PC-9 (cell line): ENCODE data around the gene DNAJA4. TPM values are rescaled to one million over a fixed set of nuclear protein-coding genes. Genes with fewer than 3 reads are reported as not detected.

Experiments used
- BruUV-seq: library from RNA; stranded (reverse); fragments of 400-500 nt; replicated peaks from 2 replicates; lab custom pipeline; 2021; lab: Mats Ljungman, UMichigan
- CTCF ChIA-PET: fragments of 300-600 bp; sonication (Branson Sonifier 250); formaldehyde crosslinking; loops from one replicate; lab custom pipeline; 2022; ENCODE audit warnings: antibody characterized with exemption; lab: Charles Lee
- POLR2A ChIA-PET: fragments of 300-600 bp; sonication (Branson Sonifier 250); formaldehyde crosslinking; loops from one replicate; lab custom pipeline; 2022; ENCODE audit warnings: antibody characterized with exemption; ENCODE audit not compliant: unreplicated experiment; lab: Charles Lee
- DNase-seq, 2 experiments: peaks; one replicate each; pipeline versions ENCODE4 v3.0.0 to v3.0.0-alpha.2; 2015 to 2022; ENCODE audit warnings: mixed read lengths in 1 of 2
- H2AFZ ChIP-seq: fragments of 200-600 bp; sonication (generic); 2 replicates; pipeline ENCODE4 v1.8.1; 2017; ENCODE audit warnings: antibody characterized with exemption
- H3F3A ChIP-seq: fragments of 200-600 bp; sonication (generic); 2 replicates; pipeline ENCODE4 v1.8.1; 2017; ENCODE audit warnings: antibody characterized with exemption, mild to moderate bottlenecking, low read depth; ENCODE audit not compliant: insufficient read depth
- H3K27ac ChIP-seq: fragments of 200-600 bp; sonication (generic); 2 replicates; pipeline ENCODE4 v1.6.1; 2016; ENCODE audit warnings: mixed run types
- H3K27me3 ChIP-seq: fragments of 200-600 bp; sonication (generic); 2 replicates; pipeline ENCODE4 v1.6.1; 2016; ENCODE audit warnings: low read depth, mixed run types; ENCODE audit not compliant: insufficient read depth
- H3K36me3 ChIP-seq: fragments of 200-600 bp; sonication (generic); 2 replicates; pipeline ENCODE4 v1.6.1; 2016; ENCODE audit warnings: low read depth, mixed run types
- H3K4me1 ChIP-seq: fragments of 200-600 bp; sonication (generic); replicated peaks from 2 replicates; pipeline ENCODE4 v1.6.1; 2016; ENCODE audit warnings: mixed run types; ENCODE audit not compliant: insufficient read depth
- H3K4me2 ChIP-seq: fragments of 200-600 bp; sonication (generic); 2 replicates; pipeline ENCODE4 v1.6.1; 2017; ENCODE audit warnings: mixed run types
- H3K4me3 ChIP-seq: fragments of 200-600 bp; sonication (generic); 2 replicates; pipeline ENCODE4 v1.6.1; 2016; ENCODE audit warnings: mixed run types
- H3K79me2 ChIP-seq: fragments of 200-600 bp; sonication (generic); 2 replicates; pipeline ENCODE4 v1.6.1; 2017; ENCODE audit warnings: low read depth, mixed run types
- H3K9me2 ChIP-seq: fragments of 200-600 bp; sonication (generic); 2 replicates; pipeline ENCODE4 v1.8.1; 2017; ENCODE audit warnings: mild to moderate bottlenecking; ENCODE audit not compliant: insufficient read depth
- H3K9me3 ChIP-seq: fragments of 200-600 bp; sonication (generic); 2 replicates; pipeline ENCODE4 v1.8.1; 2016; ENCODE audit warnings: low read depth; ENCODE audit not compliant: insufficient read depth
- H4K20me1 ChIP-seq: fragments of 200-600 bp; sonication (generic); 2 replicates; pipeline ENCODE4 v1.8.1; 2017; ENCODE audit not compliant: insufficient read depth
- CTCF ChIP-seq: fragments of 200-600 bp; sonication (generic); conservative IDR thresholded peaks from 2 replicates; pipeline ENCODE4 v1.6.1; 2017; ENCODE audit warnings: mixed run types, antibody characterized with exemption, mild to moderate bottlenecking, moderate library complexity
- EZH2 ChIP-seq: fragments of 200-600 bp; sonication (generic); IDR thresholded peaks from 2 replicates; pipeline ENCODE4 v1.8.0; 2017; ENCODE audit warnings: antibody characterized with exemption, low read depth
- intact Hi-C: fragments of 100-400 bp; cut with micrococcal nuclease; formaldehyde crosslinking; loops from one replicate; pipeline ENCODE4 v1.10.0; 2022; ENCODE audit not compliant: unreplicated experiment
- total RNA-seq: library from RNA; stranded (reverse); gene quantifications from 2 replicates; pipeline ENCODE4 v1.2.3, GENCODE V29; 2021

DNAJA4 gene
- total RNA-seq, 1 experiment from 2014 or later = 0.35 TPM

- DNase-seq = no peak
- Histone ChIP-seq H3K27ac (no peak overlapping the region), H3K79me2 (no peaks in the 10 kb centered on the region), H3K27me3 (no peaks in the 10 kb centered on the region; the same call in 1 of the 2 replicates), H3K9me2 (no peaks in the 10 kb centered on the region), H3K4me1 (no peaks in the 10 kb centered on the region), H3K4me2 (no peak overlapping the region), H2AFZ (no peak overlapping the region), H4K20me1 (no peaks in the 10 kb centered on the region), H3K9me3 (no peaks in the 10 kb centered on the region), H3F3A (no peaks in the 10 kb centered on the region; the same call in 1 of the 2 replicates), H3K4me3 (no peak overlapping the region), H3K36me3 (no peaks in the 10 kb centered on the region)
- no TSS peak for BruUV-seq
- CTCF ChIA-PET = no interaction called here
- POLR2A ChIA-PET = no interaction called here
- intact Hi-C loops = no loop called here
- no peak for TF ChIP-seq CTCF
- no peak for TF ChIP-seq EZH2
Measured at GRCh38 chr15:78232951-78233350, 31.4 kb upstream of the DNAJA4 start.

- no peaks in the 10 kb centered on the region for H3K9me2 ChIP-seq
- ChIA-PET POLR2A (no interaction called here), CTCF (no interaction called here)
- H4K20me1 ChIP-seq = no peaks in the 10 kb centered on the region
- H2AFZ ChIP-seq = no peak overlapping the region
- DNase-seq = no peak
- no peaks in the 10 kb centered on the region for H3K36me3 ChIP-seq
- H3K4me1 ChIP-seq = 0 out of 2 replicates have a peak, but pooled peaks cover 2% of the 10 kb centered on the region
- H3K9me3 ChIP-seq = no peaks in the 10 kb centered on the region
- no peaks in the 10 kb centered on the region; the same call in 1 of the 2 replicates for H3K27me3 ChIP-seq
- H3K4me3 ChIP-seq = no peak overlapping the region
- TF ChIP-seq EZH2 (no peak), CTCF (no peak)
- no peak overlapping the region for H3K4me2 ChIP-seq
- H3K79me2 ChIP-seq = no peaks in the 10 kb centered on the region
- no peak overlapping the region for H3K27ac ChIP-seq
- intact Hi-C loops = no loop called here
- no TSS peak for BruUV-seq
- no peaks in the 10 kb centered on the region; the same call in 1 of the 2 replicates for H3F3A ChIP-seq
Measured at GRCh38 chr15:78233496-78233895, 30.9 kb upstream of the DNAJA4 start.

DNA sequence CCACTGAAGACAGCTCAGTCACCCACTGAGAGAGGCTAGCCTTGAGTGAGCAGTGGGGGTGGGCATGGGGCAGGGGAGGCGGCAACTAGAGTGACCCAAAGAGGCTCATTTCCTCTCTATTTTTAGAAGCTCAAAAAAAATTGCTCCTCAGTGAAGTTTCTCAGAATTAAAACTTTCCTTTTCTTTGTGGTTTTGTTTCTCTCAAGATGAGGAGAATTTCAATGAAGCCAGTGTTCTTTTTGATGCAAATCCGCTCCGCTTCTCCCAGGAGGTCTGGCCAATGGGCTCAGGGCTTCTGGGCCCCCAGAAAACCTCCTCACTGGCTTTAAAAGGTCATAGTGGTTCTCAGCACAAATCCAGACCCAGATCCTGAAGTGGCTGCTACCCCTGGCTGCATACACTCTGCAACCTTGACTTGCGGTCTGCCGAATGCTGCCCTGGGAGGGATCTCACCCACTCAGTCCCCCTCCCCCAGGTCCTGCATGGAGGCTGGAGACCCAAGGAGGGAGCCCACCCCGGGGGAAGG lies 29.8 kb upstream of the DNAJA4 start, which contains the start of gene ACSBG1:
ACSBG1 (minus strand) TSS at position 51 of the 526 bp plus-strand sequence. CDS start 64 bp downstream, outside the sequence.
- Histone ChIP-seq H3F3A (no peaks in the 10 kb centered on the region; the same call in 1 of the 2 replicates), H2AFZ (no peak within 1 kb of the TSS), H3K27ac (no peak within 1 kb of the TSS), H3K27me3 (no peaks in the 10 kb centered on the region; the same call in 1 of the 2 replicates), H3K79me2 (no peaks in the 10 kb centered on the region), H3K9me2 (no peaks in the 10 kb centered on the region), H3K36me3 (no peaks in the 10 kb centered on the region), H3K4me2 (no peak within 1 kb of the TSS), H4K20me1 (no peaks in the 10 kb centered on the region), H3K9me3 (no peaks in the 10 kb centered on the region), H3K4me3 (no peak within 1 kb of the TSS), H3K4me1 (0 out of 2 replicates have a peak, but pooled peaks cover 3% of the 10 kb centered on the region)
- BruUV-seq = no TSS peak
- ChIA-PET CTCF (no interaction called here), POLR2A (no interaction called here)
- TF ChIP-seq CTCF (no peak), EZH2 (no peak)
- DNase-seq = no peak
- intact Hi-C loops = no loop called here
